Immature natural killer cell (primary cell): ENCODE data around the gene SLC38A8. TPM values are rescaled to one million over a fixed set of nuclear protein-coding genes. Genes with fewer than 3 reads are reported as not detected.

Experiments used
- DNase-seq, 3 donors: peaks; one replicate each; pipeline ENCODE4 v3.0.0; 2022; ENCODE audit warnings: mixed read lengths in 1 of 3
- H3K27ac Mint-ChIP-seq, 6 donors: one replicate each; pipeline ENCODE4 v1.8.0; 2020; ENCODE audit warnings: mixed read lengths in 6 of 6, mild to moderate bottlenecking in 5 of 6, inconsistent platforms in 4 of 6, moderate library complexity in 3 of 6
- H3K27me3 Mint-ChIP-seq, 3 donors: one replicate each; pipeline ENCODE4 v1.8.0; 2020 to 2021; ENCODE audit warnings: low read depth in 3 of 3, mild to moderate bottlenecking in 3 of 3, mixed read lengths in 3 of 3, moderate library complexity in 3 of 3, inconsistent platforms in 1 of 3
- H3K36me3 Mint-ChIP-seq, 3 donors: one replicate each; pipeline ENCODE4 v1.8.0; 2020; ENCODE audit warnings: mixed read lengths in 3 of 3, inconsistent platforms in 2 of 3, mild to moderate bottlenecking in 2 of 3
- H3K4me1 Mint-ChIP-seq, 2 donors: one replicate each; pipeline ENCODE4 v1.8.0; 2020; ENCODE audit warnings: inconsistent platforms in 2 of 2, mild to moderate bottlenecking in 2 of 2, mixed read lengths in 2 of 2, moderate library complexity in 1 of 2
- H3K4me3 Mint-ChIP-seq, 5 donors: one replicate each; pipeline ENCODE4 v1.8.0; 2020; ENCODE audit warnings: mild to moderate bottlenecking in 5 of 5, mixed read lengths in 5 of 5, inconsistent platforms in 3 of 5, moderate library complexity in 3 of 5
- H3K9me3 Mint-ChIP-seq, 6 donors: one replicate each; pipeline ENCODE4 v1.8.0; 2020; ENCODE audit warnings: mild to moderate bottlenecking in 6 of 6, mixed read lengths in 6 of 6, inconsistent platforms in 4 of 6, moderate library complexity in 3 of 6
- polyA plus RNA-seq, 3 donors: library from polyadenylated mRNA; unstranded; fragments of 300-500 nt; fragmentation: Illumina TruSeq; gene quantifications; one replicate each; pipeline ENCODE4 v1.2.3, GENCODE V29; 2021

SLC38A8 gene
- polyA plus RNA-seq, 3 donors from 2014 or later, result not detected

DNA sequence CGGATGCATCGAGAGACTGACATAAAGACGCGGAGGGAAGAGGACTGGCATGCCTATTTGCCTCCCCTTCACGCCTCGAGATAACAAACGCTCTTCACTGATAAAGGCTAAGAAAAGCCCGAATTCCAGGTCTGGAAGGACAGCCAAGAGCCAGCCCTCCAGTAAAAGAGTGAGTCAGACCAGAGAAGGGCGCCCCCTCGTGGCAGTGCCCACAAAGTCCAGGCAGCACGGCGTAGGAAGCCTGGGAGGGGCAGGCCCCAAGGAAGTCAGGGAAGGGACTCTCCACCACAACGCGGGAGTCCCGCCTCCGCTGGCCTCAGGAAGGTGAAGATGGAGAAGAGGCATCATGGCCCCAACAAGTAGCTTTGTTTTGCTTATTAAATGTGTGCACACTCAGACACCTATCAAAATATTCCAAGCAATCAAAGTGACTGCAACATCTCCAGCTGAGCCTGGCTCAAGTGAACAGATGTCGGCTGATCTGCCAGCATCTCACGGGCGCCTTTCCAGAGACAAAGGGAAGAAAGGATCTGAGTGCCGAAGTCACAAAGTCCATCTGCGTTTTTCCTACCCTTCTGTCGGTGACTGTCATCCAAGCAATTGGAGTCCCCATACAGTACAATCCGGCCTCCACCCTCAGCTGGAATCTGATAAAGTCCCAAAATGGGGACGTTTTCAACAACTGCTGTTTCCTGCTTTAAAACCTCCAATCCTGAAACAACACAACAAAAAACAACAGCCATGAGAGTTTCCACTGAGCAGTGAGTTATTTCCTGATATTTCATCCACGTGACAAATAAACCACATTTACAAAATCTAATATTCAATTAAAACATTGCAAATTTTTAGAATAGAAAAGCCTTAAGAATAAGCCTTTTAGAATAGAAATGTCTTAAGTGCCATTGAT is 20.4 kb upstream of the SLC38A8 start:
- peaks cover 0 to 1% of the 10 kb centered on the region in 2 donors for H3K4me1 Mint-ChIP-seq

DNA sequence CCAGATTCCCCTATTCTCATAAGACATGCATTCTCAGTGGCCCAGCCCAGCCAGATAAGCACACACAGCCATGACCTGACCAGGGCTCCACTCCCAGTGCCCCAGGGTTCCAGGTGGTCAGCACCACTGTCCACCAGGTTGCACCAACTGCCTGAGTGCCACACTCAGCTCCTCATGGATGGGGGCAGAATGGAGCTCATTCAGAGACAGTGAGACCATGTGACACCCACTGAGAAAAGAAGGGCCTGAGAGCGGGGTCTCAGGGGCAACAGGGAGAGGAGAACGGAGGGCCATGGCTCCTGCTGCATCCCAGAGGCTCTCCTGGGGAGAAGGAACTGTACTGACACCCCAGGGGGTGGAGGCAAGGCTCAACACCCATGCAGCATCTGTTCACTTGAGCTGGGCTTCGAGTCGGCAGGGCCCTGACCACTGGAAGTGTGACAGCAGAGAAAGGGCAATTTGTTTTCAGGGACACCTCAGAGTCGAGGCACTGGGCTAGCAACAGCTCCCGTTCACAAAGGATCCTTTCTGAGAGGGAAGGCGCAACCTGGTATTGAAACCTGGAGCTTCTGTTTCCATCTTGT is 18.7 kb upstream of the SLC38A8 start:
- no peak overlapping the region for H3K27ac Mint-ChIP-seq
- no peak for DNase-seq
- no peaks in the 10 kb centered on the region for H3K9me3 Mint-ChIP-seq
- no peaks in the 10 kb centered on the region for H3K27me3 Mint-ChIP-seq
- peaks cover 21 to 64% (median 36%) of the 10 kb centered on the region in 3 donors for H3K36me3 Mint-ChIP-seq
- no peak overlapping the region for H3K4me3 Mint-ChIP-seq
- H3K4me1 Mint-ChIP-seq, result peaks cover 0 to under 1% of the 10 kb centered on the region in 2 donors

More for the DNA sequence above, 20.4 kb upstream of the SLC38A8 start:
- H3K27ac Mint-ChIP-seq, result peak overlapping the region in 2 of 6 donors; percentile 38 to 61
- peaks cover 18 to 60% (median 27%) of the 10 kb centered on the region in 3 donors for H3K36me3 Mint-ChIP-seq
- H3K27me3 Mint-ChIP-seq, result no peaks in the 10 kb centered on the region
- DNase-seq, result peak; percentile 31 to 46 (median 33)
- H3K9me3 Mint-ChIP-seq, result no peaks in the 10 kb centered on the region
- H3K4me3 Mint-ChIP-seq, result no peak overlapping the region

DNA sequence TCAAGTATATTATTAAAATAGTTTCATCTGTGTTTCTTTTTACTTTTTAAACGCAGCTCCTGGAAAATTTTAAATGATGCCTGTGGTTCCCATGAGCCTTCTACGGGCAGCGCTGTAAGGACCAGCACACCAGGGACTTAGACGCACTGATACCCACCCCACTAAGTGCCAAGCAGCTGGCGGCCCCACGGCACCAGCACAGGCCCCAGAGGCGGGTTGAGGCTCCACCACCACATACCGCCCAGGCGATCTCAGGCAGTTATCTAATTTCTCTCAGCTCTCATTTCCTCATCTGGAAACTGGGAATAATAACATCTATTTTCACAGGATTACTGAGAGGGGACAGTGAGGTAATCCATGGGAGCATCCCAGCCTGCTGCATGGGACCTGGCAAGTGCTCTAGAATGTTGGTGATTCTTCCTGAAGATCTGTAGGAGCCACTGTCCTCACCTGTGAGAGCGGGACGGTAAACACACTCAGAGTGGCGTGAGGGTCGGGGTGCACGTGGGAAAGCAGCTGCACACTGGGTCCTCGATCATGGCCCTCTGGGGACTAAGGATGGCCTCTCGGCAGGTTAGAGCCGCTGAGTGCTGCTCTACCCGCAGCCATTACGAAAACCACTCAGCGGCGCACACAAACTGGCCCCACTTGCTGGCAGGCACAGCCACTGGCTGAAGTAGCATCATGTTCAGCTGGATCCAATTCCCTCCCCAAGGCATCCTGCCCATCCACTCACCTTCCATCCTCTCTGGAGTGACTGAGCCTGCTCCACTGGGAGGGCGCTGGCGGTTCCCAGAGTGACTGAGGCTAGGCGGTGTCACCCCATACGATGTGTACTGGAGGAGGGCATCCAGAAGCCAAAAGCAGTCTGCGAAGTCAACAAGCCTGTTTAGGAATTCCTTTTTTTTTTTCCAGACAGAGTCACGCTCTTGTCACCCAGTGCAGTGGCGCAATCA is 17.6 kb upstream of the SLC38A8 start:
- no peak overlapping the region for H3K4me3 Mint-ChIP-seq
- H3K9me3 Mint-ChIP-seq, result no peaks in the 10 kb centered on the region
- no peaks in the 10 kb centered on the region for H3K4me1 Mint-ChIP-seq
- no peak overlapping the region for H3K27ac Mint-ChIP-seq
- no peaks in the 10 kb centered on the region for H3K27me3 Mint-ChIP-seq
- H3K36me3 Mint-ChIP-seq, result peaks cover 23 to 66% (median 43%) of the 10 kb centered on the region in 3 donors
- DNase-seq, result no peak

DNA sequence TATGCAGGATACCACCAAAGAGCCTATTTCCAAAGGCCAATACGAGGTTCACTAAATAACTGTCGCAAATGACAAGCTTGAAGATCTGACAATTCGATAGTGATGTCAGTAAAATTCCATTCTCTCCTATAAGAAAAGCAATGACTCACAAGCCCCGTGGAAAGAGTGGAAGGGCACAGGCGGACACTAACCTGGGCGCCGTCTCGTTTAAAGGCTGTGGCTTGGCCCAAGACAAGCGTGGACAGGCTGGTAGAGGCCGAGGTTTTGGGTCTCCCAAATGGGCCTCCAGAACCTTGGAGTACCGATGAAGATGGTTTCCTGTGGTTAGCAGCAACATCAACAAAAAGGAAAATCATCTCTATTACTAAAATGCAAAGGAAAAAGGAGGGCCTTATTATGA is 16.5 kb upstream of the SLC38A8 start:
- Mint-ChIP-seq H3K27ac (no peak overlapping the region), H3K9me3 (no peaks in the 10 kb centered on the region), H3K4me1 (no peaks in the 10 kb centered on the region), H3K27me3 (no peaks in the 10 kb centered on the region), H3K36me3 (peaks cover 20 to 63% (median 44%) of the 10 kb centered on the region in 3 donors), H3K4me3 (no peak overlapping the region)
- no peak for DNase-seq

DNA sequence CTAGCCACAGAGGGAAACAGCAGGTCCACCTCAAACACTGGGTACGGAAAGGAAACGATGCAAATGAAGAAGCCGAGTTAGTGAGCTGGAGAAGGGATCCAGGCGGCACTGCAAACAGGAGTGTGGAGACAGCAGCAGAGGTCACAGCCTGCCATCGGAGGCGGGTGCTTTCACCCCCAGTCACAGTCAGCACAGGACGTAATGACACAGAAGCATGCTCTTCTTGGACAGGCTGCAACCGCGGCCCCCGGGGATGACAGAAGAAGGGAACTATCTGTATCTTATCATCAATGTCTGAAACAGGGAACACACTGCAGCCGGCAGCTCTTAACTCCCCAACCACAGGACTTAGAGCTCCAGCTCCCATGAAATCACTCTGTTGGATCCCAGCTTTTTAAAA is 16.1 kb upstream of the SLC38A8 start:
- peak overlapping the region in 1 of 6 donors; percentile 62 for H3K27ac Mint-ChIP-seq
- no peaks in the 10 kb centered on the region for H3K9me3 Mint-ChIP-seq
- no peak overlapping the region for H3K4me3 Mint-ChIP-seq
- H3K4me1 Mint-ChIP-seq, result no peaks in the 10 kb centered on the region
- no peak for DNase-seq
- H3K27me3 Mint-ChIP-seq, result no peaks in the 10 kb centered on the region
- peaks cover 24 to 63% (median 44%) of the 10 kb centered on the region in 3 donors for H3K36me3 Mint-ChIP-seq

DNA sequence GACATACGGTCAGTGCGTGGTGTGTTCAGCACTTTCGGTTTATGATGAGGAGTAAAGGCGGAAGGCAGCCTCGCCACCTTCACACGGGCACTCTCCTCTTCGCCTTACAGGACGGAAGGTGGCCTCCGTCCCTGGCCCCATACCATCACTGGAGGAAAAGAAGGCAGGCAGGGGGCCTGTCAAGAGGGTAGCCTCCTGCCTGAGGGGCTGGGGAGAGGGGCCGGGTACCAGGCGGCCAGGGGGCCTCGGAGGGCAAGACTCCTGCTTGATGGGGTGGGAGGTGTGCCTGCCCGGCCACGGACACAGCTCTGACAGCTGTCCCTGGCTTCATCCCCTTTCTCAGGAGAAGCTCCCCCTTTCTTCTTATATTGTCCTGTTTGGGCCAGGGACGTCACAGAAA is 15.6 kb upstream of the SLC38A8 start:
- H3K36me3 Mint-ChIP-seq, result peaks cover 26 to 63% (median 44%) of the 10 kb centered on the region in 3 donors
- no peaks in the 10 kb centered on the region for H3K9me3 Mint-ChIP-seq
- no peaks in the 10 kb centered on the region for H3K27me3 Mint-ChIP-seq
- no peaks in the 10 kb centered on the region for H3K4me1 Mint-ChIP-seq
- H3K27ac Mint-ChIP-seq, result peak overlapping the region in 2 of 6 donors; percentile 62 to 65
- no peak for DNase-seq
- H3K4me3 Mint-ChIP-seq, result no peak overlapping the region

DNA sequence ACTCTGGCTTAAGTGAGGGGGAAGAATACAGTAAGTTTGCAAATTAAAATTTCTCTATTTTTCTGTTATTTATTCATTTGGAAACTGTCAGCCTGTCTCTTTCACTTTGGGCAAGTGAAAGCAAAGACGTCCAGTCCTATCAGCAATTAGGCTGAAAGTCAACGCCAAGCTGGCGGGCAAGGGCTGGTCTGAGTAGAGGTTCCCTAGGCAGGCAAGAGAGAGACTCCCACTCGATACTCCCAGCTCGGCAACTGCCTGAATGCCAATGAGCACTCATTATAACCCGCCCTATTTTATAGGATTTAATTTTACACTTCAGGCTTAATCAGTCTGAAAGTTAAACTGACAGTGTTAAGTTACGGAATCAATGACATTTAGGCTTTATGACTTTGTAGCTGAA is 14.3 kb upstream of the SLC38A8 start:
- no peak for DNase-seq
- Mint-ChIP-seq H3K4me3 (no peak overlapping the region), H3K36me3 (peaks cover 32 to 66% (median 49%) of the 10 kb centered on the region in 3 donors)

DNA sequence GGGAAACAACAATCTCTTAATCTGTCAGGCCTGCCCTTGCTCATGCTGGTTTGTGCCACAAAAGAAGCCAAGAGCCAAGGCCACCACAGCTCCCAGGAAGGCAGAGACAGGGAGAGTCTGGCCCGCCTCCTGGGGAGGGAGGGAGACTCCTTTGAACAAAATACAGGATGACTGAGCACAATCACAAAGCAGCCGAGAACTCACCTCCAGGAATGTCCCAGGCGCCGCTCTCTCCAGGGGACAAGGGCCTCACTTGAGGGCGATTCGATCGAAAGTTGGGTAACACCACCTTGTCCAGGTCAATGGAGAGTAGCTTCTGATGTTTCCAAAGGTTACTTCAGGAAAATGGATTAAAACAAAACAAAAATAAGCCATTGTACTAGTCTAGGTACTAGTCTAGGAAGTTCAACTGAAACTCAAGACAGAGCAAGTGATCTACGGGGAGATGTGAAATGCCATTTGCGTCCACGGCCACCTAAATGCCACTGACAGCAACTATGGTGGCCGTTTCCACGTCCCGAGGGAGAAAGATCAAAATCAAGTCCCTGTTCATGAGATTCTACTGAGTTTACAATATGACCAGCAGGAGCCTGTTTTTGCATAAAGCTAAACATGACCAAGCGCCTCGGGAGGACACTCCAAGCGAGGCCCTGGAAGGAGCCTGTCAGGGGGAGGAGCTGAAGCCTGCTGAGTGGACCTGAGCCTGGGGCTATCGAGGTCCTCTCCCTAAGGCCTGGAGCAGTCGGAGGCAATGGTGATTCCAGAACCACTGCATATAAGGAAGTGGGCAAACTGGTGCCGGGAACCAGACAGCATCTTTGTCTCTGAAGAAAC is 13.4 kb upstream of the SLC38A8 start:
- Mint-ChIP-seq H3K27ac (no peak overlapping the region), H3K9me3 (no peaks in the 10 kb centered on the region), H3K4me3 (no peak overlapping the region), H3K4me1 (no peaks in the 10 kb centered on the region), H3K27me3 (peaks cover 0 to 2% (median 0%) of the 10 kb centered on the region in 3 donors), H3K36me3 (peaks cover 32 to 57% (median 47%) of the 10 kb centered on the region in 3 donors)
- no peak for DNase-seq

More for the DNA sequence above, 14.3 kb upstream of the SLC38A8 start:
- Mint-ChIP-seq H3K4me1 (no peaks in the 10 kb centered on the region), H3K27ac (no peak overlapping the region), H3K9me3 (no peaks in the 10 kb centered on the region), H3K27me3 (peaks cover 0 to 2% (median 0%) of the 10 kb centered on the region in 3 donors)

DNA sequence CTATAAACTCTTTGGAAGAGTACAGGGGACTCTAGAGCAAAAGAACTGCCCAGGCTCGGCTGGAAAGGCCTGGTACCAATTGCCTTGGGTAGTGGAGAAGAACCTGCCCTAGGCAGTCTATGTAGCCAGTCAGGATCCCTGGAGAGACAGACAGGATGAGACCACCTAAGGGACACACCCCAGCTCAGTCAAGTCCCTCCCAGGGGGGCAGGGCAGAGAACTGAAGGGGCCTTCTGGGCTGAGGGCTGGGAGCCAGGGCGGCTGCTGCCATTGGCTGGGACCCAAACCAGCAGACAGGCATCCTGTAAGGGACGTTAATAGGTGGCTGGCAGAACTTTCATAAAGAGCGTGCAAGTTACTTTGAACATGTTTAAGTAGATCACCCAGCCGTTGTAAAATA is 12.8 kb upstream of the SLC38A8 start:
- H3K9me3 Mint-ChIP-seq, result no peaks in the 10 kb centered on the region
- peaks cover 32 to 56% (median 49%) of the 10 kb centered on the region in 3 donors for H3K36me3 Mint-ChIP-seq
- H3K4me3 Mint-ChIP-seq, result no peak overlapping the region
- no peak for DNase-seq
- H3K27ac Mint-ChIP-seq, result no peak overlapping the region
- H3K4me1 Mint-ChIP-seq, result no peaks in the 10 kb centered on the region
- peaks cover 0 to 2% (median 0%) of the 10 kb centered on the region in 3 donors for H3K27me3 Mint-ChIP-seq

DNA sequence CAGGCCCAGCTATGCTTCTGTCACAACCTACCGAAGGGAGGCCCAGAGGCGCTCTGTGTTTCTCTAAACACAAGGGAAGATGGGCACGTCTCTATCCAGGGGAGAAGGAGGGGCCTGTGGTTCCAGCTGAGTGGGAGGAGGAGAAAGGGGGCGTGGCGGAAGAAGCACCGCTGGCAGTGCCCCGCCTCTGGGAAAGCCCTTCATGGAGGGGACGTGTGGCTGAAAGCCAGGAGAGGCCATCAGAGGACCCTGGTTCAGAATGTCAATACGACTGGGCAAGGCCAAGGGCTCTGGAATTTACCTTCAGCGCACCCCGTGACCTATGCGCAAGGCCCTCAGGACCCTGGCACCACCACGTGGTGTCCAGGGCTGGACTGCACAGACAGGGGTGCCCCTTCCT is 12.3 kb upstream of the SLC38A8 start:
- no peak for DNase-seq
- peaks cover 32 to 53% (median 48%) of the 10 kb centered on the region in 3 donors for H3K36me3 Mint-ChIP-seq
- H3K27me3 Mint-ChIP-seq, result peaks cover 0 to 2% (median 0%) of the 10 kb centered on the region in 3 donors
- no peak overlapping the region for H3K4me3 Mint-ChIP-seq
- no peak overlapping the region for H3K27ac Mint-ChIP-seq
- no peaks in the 10 kb centered on the region for H3K4me1 Mint-ChIP-seq
- H3K9me3 Mint-ChIP-seq, result no peaks in the 10 kb centered on the region

DNA sequence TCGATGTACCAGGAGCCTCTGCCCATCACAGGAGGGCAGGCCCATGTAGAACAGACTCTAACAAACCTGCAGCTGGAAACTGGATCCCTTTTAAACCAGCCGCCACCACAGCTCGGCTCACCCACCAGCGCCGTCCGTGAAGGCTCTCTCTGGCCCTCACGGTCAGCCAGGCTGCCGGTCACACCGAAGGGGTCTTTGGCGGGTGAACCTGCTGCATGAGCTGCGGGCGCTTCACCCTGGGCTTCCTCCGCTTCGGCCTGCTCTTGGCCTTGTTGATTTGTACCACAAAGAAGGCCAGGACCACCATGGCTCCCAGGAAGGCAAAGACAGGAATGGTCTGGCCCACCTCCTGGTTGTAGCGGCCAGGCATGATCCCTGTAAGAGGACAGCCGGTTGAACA is 11.7 kb upstream of the SLC38A8 start:
- Mint-ChIP-seq H3K27me3 (peaks cover 0 to 2% (median 0%) of the 10 kb centered on the region in 3 donors), H3K36me3 (peaks cover 29 to 46% (median 44%) of the 10 kb centered on the region in 3 donors), H3K9me3 (no peaks in the 10 kb centered on the region), H3K27ac (peak overlapping the region in 1 of 6 donors; percentile 12), H3K4me3 (no peak overlapping the region), H3K4me1 (no peaks in the 10 kb centered on the region)
- no peak for DNase-seq

DNA sequence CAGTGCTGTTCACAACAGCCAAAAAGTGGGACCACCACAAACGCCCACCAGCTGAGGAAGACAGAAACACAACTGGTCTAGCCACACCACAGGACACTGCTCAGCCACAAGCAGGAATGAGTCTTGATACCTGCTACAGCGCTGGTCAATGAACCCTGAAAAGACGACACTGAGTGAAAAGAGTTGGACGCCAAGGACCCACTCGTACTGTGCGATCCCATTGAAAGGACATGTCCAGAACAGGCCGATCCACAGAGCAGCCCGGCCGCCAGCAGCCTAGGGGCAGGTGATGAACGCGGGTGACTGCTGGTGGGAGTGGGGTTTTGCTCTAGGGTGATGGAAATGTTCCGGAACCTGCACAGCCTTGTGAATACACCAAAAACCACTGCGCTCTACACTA is 10.6 kb upstream of the SLC38A8 start:
- Mint-ChIP-seq H3K27me3 (peaks cover 0 to 2% (median under 1%) of the 10 kb centered on the region in 3 donors), H3K4me1 (no peaks in the 10 kb centered on the region), H3K4me3 (no peak overlapping the region), H3K27ac (no peak overlapping the region), H3K36me3 (peaks cover 26 to 44% (median 43%) of the 10 kb centered on the region in 3 donors), H3K9me3 (no peaks in the 10 kb centered on the region)
- DNase-seq, result no peak
